Neuronal stem cell (in vitro differentiated cells): ENCODE measurements around the gene ABCF1.

Experiments
- DNase-seq: peaks from one replicate; pipeline ENCODE4 v3.0.0-alpha.2; 2013; ENCODE audit warnings: low spot score
- H2AFZ ChIP-seq: one replicate; pipeline ENCODE4 v1.6.1; 2013; ENCODE audit warnings: mild to moderate bottlenecking, low read length, inconsistent platforms
- H2AK5ac ChIP-seq: 2 replicates; pipeline ENCODE4 v1.6.1; 2013; ENCODE audit warnings: low read depth, mild to moderate bottlenecking, inconsistent platforms, low read length, moderate library complexity, mixed read lengths
- H2BK120ac ChIP-seq: 2 replicates; pipeline ENCODE4 v1.6.1; 2013; ENCODE audit warnings: low read depth, mild to moderate bottlenecking, inconsistent platforms, low read length, moderate library complexity, mixed read lengths
- H2BK12ac ChIP-seq: one replicate; pipeline ENCODE4 v1.6.1; 2013; ENCODE audit warnings: low read length, inconsistent platforms
- H2BK15ac ChIP-seq: 2 replicates; pipeline ENCODE4 v1.6.1; 2013; ENCODE audit warnings: mild to moderate bottlenecking, low read length, inconsistent platforms, mixed read lengths
- H2BK5ac ChIP-seq: one replicate; pipeline ENCODE4 v1.6.1; 2013; ENCODE audit warnings: inconsistent platforms, mild to moderate bottlenecking, low read length, moderate library complexity
- H3K14ac ChIP-seq: one replicate; pipeline ENCODE4 v1.6.1; 2013; ENCODE audit warnings: low read length, inconsistent platforms
- H3K18ac ChIP-seq: 2 replicates; pipeline ENCODE4 v1.6.1; 2013; ENCODE audit warnings: low read length, inconsistent platforms
- H3K23ac ChIP-seq: 2 replicates; pipeline ENCODE4 v1.6.1; 2013; ENCODE audit warnings: low read depth, mild to moderate bottlenecking, mixed read lengths, low read length, inconsistent platforms; ENCODE audit not compliant: poor library complexity
- H3K27ac ChIP-seq: replicated peaks from 3 replicates; pipeline ENCODE4 v1.5.1; 2013; ENCODE audit warnings: low read length, inconsistent platforms
- H3K27me3 ChIP-seq, 3 experiments: 2 replicates each; pipeline ENCODE4 v1.6.1; 2013; ENCODE audit warnings: low read length in 3 of 3, mild to moderate bottlenecking in 2 of 3, inconsistent platforms in 1 of 3, low read depth in 1 of 3, mixed read lengths in 1 of 3, moderate library complexity in 1 of 3; ENCODE audit not compliant: control insufficient read depth in 3 of 3, insufficient read depth in 3 of 3
- H3K36me3 ChIP-seq, 2 donors: replicated peaks in 1 of 2; 2 replicates each; pipeline ENCODE4 v1.6.1; 2013; ENCODE audit warnings: low read length in 2 of 2; ENCODE audit not compliant: control insufficient read depth in 2 of 2, insufficient read depth in 2 of 2
- H3K4ac ChIP-seq: 2 replicates; pipeline ENCODE4 v1.6.1; 2013; ENCODE audit warnings: inconsistent platforms, mild to moderate bottlenecking, low read length, moderate library complexity
- H3K4me1 ChIP-seq, 2 donors: 1 replicate in 1 of 2; 2 replicates in 1 of 2; pipeline ENCODE4 v1.6.1; 2013; ENCODE audit warnings: low read length in 2 of 2, low read depth in 1 of 2; ENCODE audit not compliant: control insufficient read depth in 2 of 2, insufficient read depth in 1 of 2
- H3K4me2 ChIP-seq: one replicate; pipeline ENCODE4 v1.6.1; 2013; ENCODE audit warnings: mild to moderate bottlenecking, low read length, inconsistent platforms; ENCODE audit not compliant: insufficient read depth, poor library complexity, severe bottlenecking
- H3K4me3 ChIP-seq, 2 donors: 2 replicates each; pipeline ENCODE4 v1.5.1; 2013; ENCODE audit warnings: low read length in 2 of 2, mild to moderate bottlenecking in 2 of 2, inconsistent platforms in 1 of 2, moderate library complexity in 1 of 2
- H3K79me1 ChIP-seq: one replicate; pipeline ENCODE4 v1.6.1; 2013; ENCODE audit warnings: low read depth, mild to moderate bottlenecking, inconsistent platforms, low read length, moderate library complexity
- H3K9ac ChIP-seq: one replicate; pipeline ENCODE4 v1.6.1; 2013; ENCODE audit warnings: mild to moderate bottlenecking, low read depth, low read length, inconsistent platforms; ENCODE audit not compliant: poor library complexity
- H3K9me3 ChIP-seq, 2 donors: replicated peaks in 1 of 2; 2 replicates each; pipeline versions ENCODE3 to v1.6.1; 2013; ENCODE audit warnings: low read length in 2 of 2, mild to moderate bottlenecking in 2 of 2, inconsistent platforms in 1 of 2, low read depth in 1 of 2, mixed read lengths in 1 of 2, moderate library complexity in 1 of 2; ENCODE audit not compliant: control insufficient read depth in 2 of 2, insufficient read depth in 1 of 2
- H4K8ac ChIP-seq: one replicate; pipeline ENCODE4 v1.6.1; 2013; ENCODE audit warnings: low read depth, mild to moderate bottlenecking, inconsistent platforms, low read length, moderate library complexity
- H4K91ac ChIP-seq: one replicate; pipeline ENCODE4 v1.6.1; 2013; ENCODE audit warnings: low read length, low read depth, mild to moderate bottlenecking, inconsistent platforms; ENCODE audit not compliant: poor library complexity
- WGBS, 2 donors: extraction: QIAGEN DNeasy Blood & Tissue Kit; methylation state at CpG; one replicate each; pipeline ENCODE4 v1.1.7; 2013; ENCODE audit warnings: missing lambda C conversion rate in 2 of 2, mixed read lengths in 1 of 2; ENCODE audit not compliant: insufficient read length in 2 of 2, insufficient replicate concordance in 1 of 2; ENCODE audit errors: extremely low coverage in 2 of 2; 5-methylcytosine and 5-hydroxymethylcytosine counted together

Gene ABCF1

DNA sequence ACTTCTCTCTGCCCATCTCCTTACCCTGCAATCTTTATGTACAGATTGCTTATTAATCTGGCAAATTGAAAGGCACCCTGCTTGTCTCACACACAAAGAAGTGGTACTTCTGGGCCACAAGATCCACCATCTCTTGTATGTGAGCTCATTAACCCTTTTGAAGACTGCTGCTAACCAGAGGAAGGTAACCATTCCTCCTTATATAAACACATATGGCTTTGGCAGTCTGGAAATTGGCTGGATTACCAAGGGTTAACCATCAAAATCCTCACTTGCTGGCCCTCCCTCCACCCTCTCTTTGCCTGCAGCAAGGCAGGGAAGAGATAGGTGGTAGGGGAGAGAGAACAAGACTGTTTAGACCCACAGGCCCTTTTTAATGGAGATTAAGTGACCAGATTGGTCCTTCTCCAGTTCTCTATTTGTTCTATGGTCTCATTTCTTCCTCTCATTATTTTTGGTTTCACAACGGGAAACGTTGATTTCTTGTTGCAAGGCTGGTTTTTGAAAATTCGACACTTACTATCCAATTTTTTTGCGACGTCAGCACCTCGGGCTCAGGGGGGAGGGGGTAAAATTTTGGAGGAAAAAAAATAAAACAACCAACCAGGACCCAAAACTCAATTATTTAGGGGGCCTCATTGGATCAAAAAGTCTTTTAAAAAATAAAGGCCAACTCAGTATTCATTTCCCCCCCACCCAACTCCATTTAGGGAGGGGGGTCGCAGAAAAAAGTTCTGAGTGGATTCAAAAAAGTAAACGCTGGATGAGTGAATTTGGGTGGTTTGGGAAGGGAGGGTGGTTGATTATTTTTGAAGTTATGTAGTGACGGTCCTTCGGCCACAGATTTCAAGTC is 44.9 kb downstream of the ABCF1 start:
- peaks cover 11% of the 10 kb centered on the region in 2 donors for H3K4me1 ChIP-seq
- H2BK15ac ChIP-seq: no peak overlapping the region
- H3K9me3 ChIP-seq: no peaks in the 10 kb centered on the region
- no peak overlapping the region for H2BK5ac ChIP-seq
- H3K27ac ChIP-seq: peak overlapping the region; percentile 82
- no peak overlapping the region for H2BK120ac ChIP-seq
- H2AFZ ChIP-seq: no peak overlapping the region
- peak overlapping the region; percentile 73 to 88 for H3K4me3 ChIP-seq
- peak; percentile 31 for DNase-seq
- peaks cover 2% of the 10 kb centered on the region for H3K79me1 ChIP-seq
- H3K14ac ChIP-seq: no peak overlapping the region
- no peak overlapping the region for H4K8ac ChIP-seq
- H3K23ac ChIP-seq: no peak overlapping the region
- peak overlapping the region; percentile 89 for H3K9ac ChIP-seq
- H2AK5ac ChIP-seq: no peak overlapping the region
- 100% methylated on average over 1 of the region's 10 CpGs; no CpG with 5 or more reads in 1 of the 2 donors for WGBS, 2 donors
- no peak overlapping the region for H3K4ac ChIP-seq
- no peak overlapping the region for H3K18ac ChIP-seq
- H4K91ac ChIP-seq: no peak overlapping the region
- H3K36me3 ChIP-seq: peaks cover 7 to 68% of the 10 kb centered on the region in 2 donors
- H3K27me3 ChIP-seq: no peaks in the 10 kb centered on the region
- no peak overlapping the region for H2BK12ac ChIP-seq
- H3K4me2 ChIP-seq: peak overlapping the region; percentile 66

DNA sequence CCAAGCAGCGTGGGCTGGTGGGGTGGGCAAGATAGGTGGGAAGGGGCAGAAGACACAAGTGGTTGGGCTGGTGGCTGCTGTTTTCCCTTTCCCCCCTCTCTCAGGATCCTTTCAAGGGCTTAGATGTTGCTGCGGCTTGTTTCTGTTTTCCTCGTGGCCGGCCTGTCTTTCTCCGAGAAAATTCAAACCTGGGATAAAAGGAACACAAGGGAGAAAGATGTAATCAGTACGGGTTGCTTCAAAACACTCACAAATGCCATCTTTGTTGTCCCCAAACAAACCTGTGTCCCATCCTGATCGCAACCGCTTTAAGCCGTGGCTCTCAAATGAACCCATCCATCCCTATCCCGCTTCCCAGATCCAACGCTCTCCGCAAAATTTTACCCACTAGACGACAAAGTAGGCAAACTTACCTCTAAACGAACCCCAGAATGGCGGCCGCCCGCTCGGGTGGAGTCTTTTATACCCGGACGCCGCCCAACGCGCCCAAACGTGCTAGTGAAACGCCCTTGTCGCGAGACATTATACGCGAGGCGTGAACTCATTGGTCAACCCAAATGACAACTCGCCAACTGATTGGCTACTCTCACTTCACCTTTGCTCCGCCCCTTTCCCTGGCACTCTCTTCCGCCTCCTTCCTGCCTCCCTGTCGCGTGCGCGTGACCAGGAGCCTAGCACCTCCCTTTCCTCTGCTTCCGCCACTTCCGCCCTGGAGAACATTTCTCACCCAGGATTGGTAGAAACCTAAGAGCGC is 45.7 kb downstream of the ABCF1 start, which contains the start of gene PPP1R10:
Gene PPP1R10, minus strand, starts transcription at position 433 of the 754 bp plus-strand sequence. CDS start 7,299 bp downstream, outside the sequence.
- peaks cover 2% of the 10 kb centered on the region for H3K79me1 ChIP-seq
- H3K14ac ChIP-seq: no peak within 1 kb of the TSS
- peaks cover 5 to 69% of the 10 kb centered on the region in 2 donors for H3K36me3 ChIP-seq
- H3K9ac ChIP-seq: peak within 1 kb of the TSS; percentile 89
- peak within 1 kb of the TSS; percentile 73 to 88 for H3K4me3 ChIP-seq
- no peak within 1 kb of the TSS for H3K23ac ChIP-seq
- peak within 1 kb of the TSS; percentile 66 for H3K4me2 ChIP-seq
- DNase-seq: peak; percentile 100
- peak within 1 kb of the TSS; percentile 81 for H2AFZ ChIP-seq
- no peak within 1 kb of the TSS for H2BK120ac ChIP-seq
- no peak within 1 kb of the TSS for H2AK5ac ChIP-seq
- no peak within 1 kb of the TSS for H4K8ac ChIP-seq
- H2BK15ac ChIP-seq: no peak within 1 kb of the TSS
- H2BK5ac ChIP-seq: no peak within 1 kb of the TSS
- peak within 1 kb of the TSS; percentile 82 for H3K27ac ChIP-seq
- no peak within 1 kb of the TSS for H3K4ac ChIP-seq
- no peak within 1 kb of the TSS for H2BK12ac ChIP-seq
- no peak within 1 kb of the TSS for H4K91ac ChIP-seq
- H3K18ac ChIP-seq: no peak within 1 kb of the TSS
- WGBS, 2 donors: no CpG with 5 or more reads among the region's 40 CpGs
- peaks cover 11% of the 10 kb centered on the region in 2 donors for H3K4me1 ChIP-seq
- no peaks in the 10 kb centered on the region for H3K9me3 ChIP-seq
- no peaks in the 10 kb centered on the region for H3K27me3 ChIP-seq

DNA sequence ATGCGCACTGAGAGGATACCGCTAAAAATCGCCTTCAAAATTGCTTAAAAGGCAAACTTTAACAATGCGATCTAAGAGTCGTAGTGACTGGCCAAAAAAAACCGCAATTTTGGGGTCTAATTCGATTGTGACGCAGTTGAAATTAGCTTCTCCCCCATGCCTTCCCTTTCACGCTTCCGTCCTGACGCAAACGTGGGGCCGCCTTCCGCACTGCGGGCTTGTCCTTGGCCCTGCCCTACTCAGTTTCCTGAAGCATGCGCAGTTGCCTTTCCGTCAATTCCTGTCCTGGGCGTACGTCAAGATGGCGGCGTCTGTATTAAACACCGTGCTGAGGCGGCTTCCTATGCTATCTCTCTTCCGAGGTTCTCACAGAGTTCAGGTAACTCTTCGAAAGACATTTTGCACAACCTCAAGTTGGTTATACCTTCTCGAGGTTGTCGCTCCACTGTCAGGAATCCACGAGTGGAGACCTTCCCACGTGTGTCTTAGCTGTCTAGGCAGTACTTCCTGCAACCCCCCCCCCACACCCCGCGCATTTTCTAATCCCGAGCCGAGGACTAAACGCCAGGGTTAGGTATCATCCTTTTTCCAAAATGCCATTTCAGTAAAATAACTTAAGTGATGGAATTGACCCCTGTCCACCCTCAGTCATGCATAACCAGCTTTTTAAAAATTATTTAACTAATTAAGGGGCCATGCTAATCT is 46.5 kb downstream of the ABCF1 start, which contains the start of gene MRPS18B:
Gene MRPS18B, plus strand, starts transcription at position 276 of the 705 bp plus-strand sequence. Its CDS starts 26 bp downstream, at position 302.
- no peak within 1 kb of the TSS for H2BK120ac ChIP-seq
- H4K8ac ChIP-seq: no peak within 1 kb of the TSS
- no peaks in the 10 kb centered on the region for H3K27me3 ChIP-seq
- DNase-seq: peak; percentile 98
- H4K91ac ChIP-seq: no peak within 1 kb of the TSS
- H2AK5ac ChIP-seq: no peak within 1 kb of the TSS
- no peak within 1 kb of the TSS for H3K23ac ChIP-seq
- H2BK12ac ChIP-seq: no peak within 1 kb of the TSS
- H3K4me1 ChIP-seq: peaks cover 11% of the 10 kb centered on the region in 2 donors
- peak within 1 kb of the TSS; percentile 66 for H3K4me2 ChIP-seq
- H3K36me3 ChIP-seq: peaks cover 8 to 71% of the 10 kb centered on the region in 2 donors
- peaks cover 2% of the 10 kb centered on the region for H3K79me1 ChIP-seq
- peak within 1 kb of the TSS; percentile 81 for H2AFZ ChIP-seq
- no peak within 1 kb of the TSS for H2BK5ac ChIP-seq
- H3K9me3 ChIP-seq: no peaks in the 10 kb centered on the region
- no CpG with 5 or more reads among the region's 34 CpGs for WGBS, 2 donors
- H3K4ac ChIP-seq: no peak within 1 kb of the TSS
- no peak within 1 kb of the TSS for H3K14ac ChIP-seq
- H3K4me3 ChIP-seq: peak within 1 kb of the TSS; percentile 73 to 88
- H3K9ac ChIP-seq: peak within 1 kb of the TSS; percentile 89
- H3K18ac ChIP-seq: no peak within 1 kb of the TSS
- no peak within 1 kb of the TSS for H2BK15ac ChIP-seq
- H3K27ac ChIP-seq: peak within 1 kb of the TSS; percentile 69
